ENCODE results near the gene OR11L1. TPM values are rescaled to one million over a fixed set of nuclear protein-coding genes. Genes with fewer than 3 reads are reported as not detected.

OR11L1 gene
- total and polyA plus RNA-seq, 5 donors = not detected

GRCh38 chr1:247797518-247797917, 44.2 kb downstream of the OR11L1 start:
- intact Hi-C loops (cut with DNase I) = no loop called here
- H3K4me3 ChIP-seq (ENCODE audit: low read length) = no peak overlapping the region
- no peak overlapping the region for H3K27ac ChIP-seq (ENCODE audit: low read length)
- no peaks in the 10 kb centered on the region for H3K4me1 ChIP-seq (ENCODE audit: control insufficient read depth, insufficient read depth, low read length)
- under 1% methylated on average over 2 of the region's 2 CpGs for WGBS
- DNase-seq (no peak), ATAC-seq (no peak)
- no peaks in the 10 kb centered on the region for H3K9me3 ChIP-seq (ENCODE audit: control insufficient read depth, low read length)
- H3K27me3 ChIP-seq (ENCODE audit: control insufficient read depth, insufficient read depth) = no peaks in the 10 kb centered on the region

Other genes starting within 250 kb of the OR11L1 start
- gene OR2G3, start 236.3 kb downstream of the OR11L1 start, total RNA-seq = not detected
- gene OR2G3, start 236.3 kb downstream of the OR11L1 start, polyA plus RNA-seq = not detected
- gene OR13G1, start 162.2 kb downstream of the OR11L1 start, total RNA-seq = not detected
- gene OR13G1, start 162.2 kb downstream of the OR11L1 start, polyA plus RNA-seq = not detected
- gene OR6F1, start 125.2 kb downstream of the OR11L1 start, total RNA-seq = not detected
- gene OR6F1, start 125.2 kb downstream of the OR11L1 start, polyA plus RNA-seq = not detected
- not detected for gene OR14K1, start 103.3 kb downstream of the OR11L1 start, total RNA-seq
- not detected for gene OR14K1, start 103.3 kb downstream of the OR11L1 start, polyA plus RNA-seq
- gene OR14A2, start 93.8 kb downstream of the OR11L1 start, total RNA-seq = not detected
- gene OR14A2, start 93.8 kb downstream of the OR11L1 start, polyA plus RNA-seq = not detected
- not detected for gene OR1C1, start 81.3 kb downstream of the OR11L1 start, total RNA-seq
- not detected for gene OR1C1, start 81.3 kb downstream of the OR11L1 start, polyA plus RNA-seq
- gene OR14A16, start 17.8 kb downstream of the OR11L1 start, total RNA-seq = not detected
- gene OR14A16, start 17.8 kb downstream of the OR11L1 start, polyA plus RNA-seq = not detected
- gene TRIM58, start 15.3 kb upstream of the OR11L1 start, total RNA-seq = under 1 TPM; 0.25 to 0.56 (median 0.47) TPM
- gene TRIM58, start 15.3 kb upstream of the OR11L1 start, polyA plus RNA-seq = 0.07 TPM
- under 1 TPM in 1 of 4 donors, not detected in 3; 0.26 TPM for gene OR2W3, start 53.7 kb upstream of the OR11L1 start, total RNA-seq
- not detected for gene OR2W3, start 53.7 kb upstream of the OR11L1 start, polyA plus RNA-seq
- not detected for gene OR2T8, start 78.4 kb upstream of the OR11L1 start, total RNA-seq
- not detected for gene OR2T8, start 78.4 kb upstream of the OR11L1 start, polyA plus RNA-seq
- not detected for gene OR2AJ1, start 83.0 kb upstream of the OR11L1 start, total RNA-seq
- gene OR2AJ1, start 83.0 kb upstream of the OR11L1 start, polyA plus RNA-seq = not detected
- not detected for gene OR2L8, start 107.0 kb upstream of the OR11L1 start, total RNA-seq
- gene OR2L8, start 107.0 kb upstream of the OR11L1 start, polyA plus RNA-seq = not detected
- not detected for gene OR2AK2, start 123.3 kb upstream of the OR11L1 start, total RNA-seq
- not detected for gene OR2AK2, start 123.3 kb upstream of the OR11L1 start, polyA plus RNA-seq
- gene OR2L5, start 171.8 kb upstream of the OR11L1 start, total RNA-seq = not detected
- not detected for gene OR2L5, start 171.8 kb upstream of the OR11L1 start, polyA plus RNA-seq
- under 1 TPM in 1 of 4 donors, not detected in 3; 0.14 TPM for gene OR2L2, start 188.2 kb upstream of the OR11L1 start, total RNA-seq
- gene OR2L2, start 188.2 kb upstream of the OR11L1 start, polyA plus RNA-seq = not detected
- not detected for gene OR2L3, start 204.9 kb upstream of the OR11L1 start, total RNA-seq
- not detected for gene OR2L3, start 204.9 kb upstream of the OR11L1 start, polyA plus RNA-seq